ENCODE data around the gene CD7. TPM values are rescaled to one million over a fixed set of nuclear protein-coding genes. Genes with fewer than 3 reads are reported as not detected.
A peak's percentile ranks its signal among the peaks of the same experiment; 100 is the strongest.

Gene CD7
- total RNA-seq, 1 experiment from 2014 or later: 0.93 TPM

DNA sequence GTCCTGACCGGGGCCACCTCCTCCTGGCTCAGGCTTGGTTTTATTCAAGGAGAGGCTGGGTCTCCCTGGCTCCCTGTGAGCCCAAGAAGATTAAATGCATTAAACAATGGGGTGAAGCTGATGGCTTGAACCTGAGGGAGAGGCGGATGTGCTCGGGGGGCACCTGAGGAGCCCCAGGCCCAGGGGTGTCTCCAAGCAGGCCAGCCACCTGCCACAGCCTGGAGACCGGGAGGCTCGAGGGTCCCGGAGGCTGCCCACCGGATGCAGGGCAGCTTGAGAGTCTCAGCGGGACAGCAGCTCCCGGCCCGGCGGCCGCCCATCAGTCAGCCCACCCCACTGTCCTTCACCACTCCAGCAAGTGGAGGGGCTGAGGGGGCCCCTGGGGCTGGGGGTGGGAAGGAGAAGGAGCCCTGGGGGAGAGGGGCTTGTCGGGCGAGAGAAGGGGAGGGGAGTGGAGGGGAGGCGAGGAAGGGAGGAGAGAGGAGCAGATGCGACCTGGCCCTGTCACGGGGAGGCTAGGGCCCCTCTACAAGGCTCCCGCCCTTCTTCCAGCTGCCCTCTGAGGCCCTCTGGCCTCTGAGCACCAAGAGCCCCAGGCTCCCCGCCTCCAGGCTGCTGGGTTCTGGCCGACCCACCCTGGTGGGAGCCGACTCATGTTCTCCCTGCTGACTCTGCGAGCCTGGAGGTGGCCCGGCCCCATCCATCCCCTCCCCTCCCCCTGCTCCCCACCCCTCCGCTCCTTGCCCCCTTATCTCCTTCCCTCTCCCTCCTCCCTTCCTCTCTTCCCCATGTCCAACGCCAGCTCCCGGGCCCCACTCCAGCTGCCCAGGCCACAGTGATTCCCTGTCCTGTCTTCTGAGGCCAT, 13.2 kb downstream of the CD7 start:
- TF ChIP-seq, protein P1, sequence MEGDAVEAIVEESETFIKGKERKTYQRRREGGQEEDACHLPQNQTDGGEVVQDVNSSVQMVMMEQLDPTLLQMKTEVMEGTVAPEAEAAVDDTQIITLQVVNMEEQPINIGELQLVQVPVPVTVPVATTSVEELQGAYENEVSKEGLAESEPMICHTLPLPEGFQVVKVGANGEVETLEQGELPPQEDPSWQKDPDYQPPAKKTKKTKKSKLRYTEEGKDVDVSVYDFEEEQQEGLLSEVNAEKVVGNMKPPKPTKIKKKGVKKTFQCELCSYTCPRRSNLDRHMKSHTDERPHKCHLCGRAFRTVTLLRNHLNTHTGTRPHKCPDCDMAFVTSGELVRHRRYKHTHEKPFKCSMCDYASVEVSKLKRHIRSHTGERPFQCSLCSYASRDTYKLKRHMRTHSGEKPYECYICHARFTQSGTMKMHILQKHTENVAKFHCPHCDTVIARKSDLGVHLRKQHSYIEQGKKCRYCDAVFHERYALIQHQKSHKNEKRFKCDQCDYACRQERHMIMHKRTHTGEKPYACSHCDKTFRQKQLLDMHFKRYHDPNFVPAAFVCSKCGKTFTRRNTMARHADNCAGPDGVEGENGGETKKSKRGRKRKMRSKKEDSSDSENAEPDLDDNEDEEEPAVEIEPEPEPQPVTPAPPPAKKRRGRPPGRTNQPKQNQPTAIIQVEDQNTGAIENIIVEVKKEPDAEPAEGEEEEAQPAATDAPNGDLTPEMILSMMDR (IDR thresholded peaks at IDR 0.05; ENCODE audit: insufficient read depth in 1 of 2, low read depth in 1 of 2, low read length in 1 of 2, severe bottlenecking in 1 of 2, unreplicated experiment in 1 of 2): no peak
- no peak overlapping the region for H3K4me3 ChIP-seq (ENCODE audit: low read depth, low read length)
- Mint-ChIP-seq H3K27ac (ENCODE audit: unreplicated experiment) (peak overlapping the region; percentile 50), H3K27me3 (ENCODE audit: insufficient read depth, unreplicated experiment) (no peaks in the 10 kb centered on the region), H3K4me3 (ENCODE audit: unreplicated experiment) (no peak overlapping the region), H3K36me3 (ENCODE audit: insufficient read depth, unreplicated experiment) (no peaks in the 10 kb centered on the region), H3K4me1 (ENCODE audit: low read depth, unreplicated experiment) (peaks cover 7% of the 10 kb centered on the region), H3K9me3 (ENCODE audit: unreplicated experiment) (no peaks in the 10 kb centered on the region)
- H3K27me3 ChIP-seq (replicated peaks; ENCODE audit: control insufficient read depth, insufficient read depth, low read length): no peaks in the 10 kb centered on the region
- CTCF ChIA-PET: interaction anchor here (0.7 to 1.3 kb wide), 2 partner anchors 19 to 39 kb away, joined by 4 to 7 read pairs; no protein-coding TSS in a partner anchor
- no TSS peak for BruUV-seq (replicated peaks)
- H3K36me3 ChIP-seq (ENCODE audit: control insufficient read depth, insufficient read depth, low read length): no peaks in the 10 kb centered on the region
- intact Hi-C loops (cut with micrococcal nuclease; ENCODE audit: unreplicated experiment): no loop called here
- POLR2A ChIA-PET: interaction anchor here (1.0 kb wide), 1 partner anchor 12 kb away, joined by 3 read pairs; no protein-coding TSS in a partner anchor
- H3K9me3 ChIP-seq: no peaks in the 10 kb centered on the region
- peak in 1 of 2 experiments; percentile 43 for DNase-seq
- H3K4me1 ChIP-seq: peaks cover 28% of the 10 kb centered on the region

DNA sequence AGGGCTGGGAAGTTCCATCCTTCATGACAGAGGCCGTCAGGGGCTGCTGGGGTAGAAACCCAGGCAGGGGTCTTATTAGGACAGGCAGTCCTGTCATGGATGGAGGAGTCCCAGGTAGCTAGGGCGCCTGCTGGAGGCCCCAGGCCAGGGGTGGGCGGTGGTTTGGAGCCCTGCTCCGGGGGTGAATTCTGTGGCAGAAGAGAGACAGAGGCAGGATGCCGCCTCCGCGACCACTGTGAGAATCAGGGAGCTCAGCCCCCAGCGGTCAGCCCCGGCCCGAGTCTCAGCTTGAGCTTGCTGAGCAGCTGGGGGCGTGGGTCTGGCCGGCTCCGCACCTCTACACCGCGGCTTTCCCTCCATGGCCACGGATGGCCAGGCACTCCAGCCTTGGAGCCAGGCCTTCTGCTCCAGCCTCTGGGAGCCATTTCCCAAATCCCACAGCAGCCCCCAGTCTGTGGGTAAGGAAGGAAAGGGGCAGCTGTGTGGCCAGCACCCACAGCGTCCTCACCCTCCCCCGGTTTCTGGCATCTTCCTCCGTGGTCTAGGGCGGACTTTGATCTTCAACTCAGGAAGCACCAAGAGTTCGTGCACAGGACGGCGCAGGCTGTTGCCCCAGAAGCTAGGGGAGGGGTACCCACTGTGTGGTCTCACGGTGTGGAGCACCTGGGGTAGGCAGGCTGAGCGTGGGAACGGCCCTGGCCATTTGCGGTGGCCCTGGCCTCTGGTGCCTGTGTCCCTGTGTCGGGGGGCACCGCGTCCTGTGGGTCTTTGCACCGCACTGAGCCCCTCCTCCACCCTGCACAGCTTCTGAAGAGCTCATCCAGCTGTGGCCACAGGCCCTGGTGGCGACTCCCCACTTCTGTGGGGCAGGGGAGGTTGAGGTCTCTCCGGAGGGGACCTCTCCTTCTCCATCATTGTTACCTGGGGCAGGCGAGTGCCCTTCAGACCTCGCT, 14.1 kb downstream of the CD7 start:
- ChIA-PET CTCF (no interaction called here), POLR2A (interaction anchor here (1.0 to 1.1 kb wide), 2 partner anchors 11 kb away, joined by 3 to 4 read pairs; no protein-coding TSS in a partner anchor)
- BruUV-seq (replicated peaks): no TSS peak
- no peaks in the 10 kb centered on the region for H3K27me3 Mint-ChIP-seq (ENCODE audit: insufficient read depth, unreplicated experiment)
- peaks cover 28% of the 10 kb centered on the region for H3K4me1 ChIP-seq
- intact Hi-C loops (cut with micrococcal nuclease; ENCODE audit: unreplicated experiment): no loop called here
- no peak overlapping the region for H3K4me3 Mint-ChIP-seq (ENCODE audit: unreplicated experiment)
- TF ChIP-seq, protein P1 (IDR thresholded peaks at IDR 0.05; ENCODE audit: insufficient read depth in 1 of 2, low read depth in 1 of 2, low read length in 1 of 2, severe bottlenecking in 1 of 2, unreplicated experiment in 1 of 2): no peak
- DNase-seq: peak in 1 of 2 experiments; percentile 55
- H3K36me3 Mint-ChIP-seq (ENCODE audit: insufficient read depth, unreplicated experiment): no peaks in the 10 kb centered on the region
- no peaks in the 10 kb centered on the region for H3K36me3 ChIP-seq (ENCODE audit: control insufficient read depth, insufficient read depth, low read length)
- H3K9me3 ChIP-seq: no peaks in the 10 kb centered on the region
- peak overlapping the region; percentile 50 for H3K27ac Mint-ChIP-seq (ENCODE audit: unreplicated experiment)
- H3K27me3 ChIP-seq (replicated peaks; ENCODE audit: control insufficient read depth, insufficient read depth, low read length): no peaks in the 10 kb centered on the region
- no peaks in the 10 kb centered on the region for H3K9me3 Mint-ChIP-seq (ENCODE audit: unreplicated experiment)
- no peak overlapping the region for H3K4me3 ChIP-seq (ENCODE audit: low read depth, low read length)
- H3K4me1 Mint-ChIP-seq (ENCODE audit: low read depth, unreplicated experiment): no peaks in the 10 kb centered on the region

DNA sequence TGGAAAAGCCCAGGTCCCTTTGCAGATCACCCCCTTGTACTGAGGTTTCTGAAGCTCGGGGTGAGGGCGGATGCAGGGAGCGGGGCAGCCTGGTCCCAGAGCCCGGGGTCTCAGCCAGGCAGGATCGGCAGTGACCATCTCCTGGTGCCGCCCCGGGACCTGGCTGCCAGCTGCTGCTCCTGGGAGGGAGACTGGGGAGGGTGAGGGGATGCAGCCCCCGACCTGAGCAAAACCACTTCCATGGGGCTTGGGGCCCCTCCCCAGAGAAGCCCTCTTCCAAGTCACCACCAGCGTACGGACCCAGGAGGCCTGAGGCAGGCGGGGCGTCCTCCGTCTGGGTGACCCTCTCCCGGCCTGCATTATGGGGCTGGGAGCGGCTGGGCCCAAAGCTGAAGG, 14.8 kb downstream of the CD7 start:
- ChIA-PET POLR2A (interaction anchor here (1.1 kb wide), 1 partner anchor 10 kb away, joined by 4 read pairs; no protein-coding TSS in a partner anchor), CTCF (no interaction called here)
- H3K9me3 ChIP-seq: no peaks in the 10 kb centered on the region
- H3K4me1 ChIP-seq: peaks cover 28% of the 10 kb centered on the region
- intact Hi-C loops (cut with micrococcal nuclease; ENCODE audit: unreplicated experiment): no loop called here
- H3K4me3 ChIP-seq (ENCODE audit: low read depth, low read length): no peak overlapping the region
- Mint-ChIP-seq H3K36me3 (ENCODE audit: insufficient read depth, unreplicated experiment) (no peaks in the 10 kb centered on the region), H3K4me3 (ENCODE audit: unreplicated experiment) (no peak overlapping the region), H3K4me1 (ENCODE audit: low read depth, unreplicated experiment) (no peaks in the 10 kb centered on the region), H3K27ac (ENCODE audit: unreplicated experiment) (peak overlapping the region; percentile 50), H3K9me3 (ENCODE audit: unreplicated experiment) (no peaks in the 10 kb centered on the region), H3K27me3 (ENCODE audit: insufficient read depth, unreplicated experiment) (no peaks in the 10 kb centered on the region)
- TF ChIP-seq, protein P1 (IDR thresholded peaks at IDR 0.05; ENCODE audit: insufficient read depth in 1 of 2, low read depth in 1 of 2, low read length in 1 of 2, severe bottlenecking in 1 of 2, unreplicated experiment in 1 of 2): no peak
- H3K27me3 ChIP-seq (replicated peaks; ENCODE audit: control insufficient read depth, insufficient read depth, low read length): no peaks in the 10 kb centered on the region
- DNase-seq: no peak
- no TSS peak for BruUV-seq (replicated peaks)
- H3K36me3 ChIP-seq (ENCODE audit: control insufficient read depth, insufficient read depth, low read length): no peaks in the 10 kb centered on the region
